ENCODE data around the gene CACNA1I.
A peak's percentile ranks its signal among the peaks of the same experiment; 100 is the strongest.

The CACNA1I gene

GRCh38 chr22:39631381-39632286, 61.1 kb downstream of the CACNA1I start (continued):
- TF ChIP-seq ZSCAN16 (tag by site-specific recombination; IDR thresholded peaks at IDR 0.05): no peak
- no peak for TF ChIP-seq ZFP41 (tag by site-specific recombination; IDR thresholded peaks at IDR 0.05; ENCODE audit: borderline replicate concordance)
- no peak for TF ChIP-seq IKZF3 (tag by site-specific recombination; IDR thresholded peaks at IDR 0.05)
- TF ChIP-seq ZNF473 (tag by site-specific recombination; IDR thresholded peaks at IDR 0.05): no peak
- TF ChIP-seq SCRT2 (tag by site-specific recombination; IDR thresholded peaks at IDR 0.05): no peak
- TF ChIP-seq ZNF23 (tag by site-specific recombination; IDR thresholded peaks at IDR 0.05; ENCODE audit: borderline replicate concordance): no peak

GRCh38 chr22:39634530-39635405, 64.2 kb downstream of the CACNA1I start:
- Histone ChIP-seq H3K4me3 (ENCODE audit: low read depth, low read length) (no peak overlapping the region), H3K9me3 (ENCODE audit: control insufficient read depth, insufficient read depth, low read depth, low read length) (no peaks in the 10 kb centered on the region; the same call in 1 of the 2 replicates), H3K4me1 (ENCODE audit: control insufficient read depth, insufficient read depth, low read length) (peaks cover 7% of the 10 kb centered on the region), H3K27ac (ENCODE audit: extremely low read depth, low read depth, low read length) (no peak overlapping the region), H3K36me3 (ENCODE audit: control insufficient read depth in 2 of 2, insufficient read depth in 1 of 2, low read length in 2 of 2) (no peaks in the 10 kb centered on the region)
- ChIA-PET CTCF (interaction anchor here (0.5 to 1.3 kb wide), 8 partner anchors 11 to 390 kb away, joined by 3 to 5 read pairs (median 3); no protein-coding TSS in a partner anchor), POLR2A (interaction anchor here (1.0 kb wide), 1 partner anchor 409 kb away, joined by 3 read pairs; no protein-coding TSS in a partner anchor)
- TF ChIP-seq ZNF776 (tag by site-specific recombination; IDR thresholded peaks at IDR 0.05; ENCODE audit: borderline replicate concordance) (no peak), ZXDB (tag by site-specific recombination; IDR thresholded peaks at IDR 0.05) (0 out of 2 replicates have a peak, but pooled peaks have one; percentile 27), ZBTB1 (tag by site-specific recombination; IDR thresholded peaks at IDR 0.05) (no peak), ZEB2 (tag by site-specific recombination; IDR thresholded peaks at IDR 0.05) (0 out of 2 replicates have a peak, but pooled peaks have one; percentile 40), ZNF785 (tag by site-specific recombination; IDR thresholded peaks at IDR 0.05) (no peak), ZNF664 (tag by site-specific recombination; IDR thresholded peaks at IDR 0.05) (no peak), ZNF548 (tag by site-specific recombination; IDR thresholded peaks at IDR 0.05) (no peak), ZNF10 (tag by site-specific recombination; IDR thresholded peaks at IDR 0.05) (no peak), ZNF146 (tag by site-specific recombination; IDR thresholded peaks at IDR 0.05) (no peak), ZNF324 (tag by site-specific recombination; IDR thresholded peaks at IDR 0.05) (no peak), ZNF621 (tag by site-specific recombination; IDR thresholded peaks at IDR 0.05) (no peak), TRIM28 (IDR thresholded peaks at IDR 0.05; ENCODE audit: borderline replicate concordance, low read length) (peak; percentile 54; the same call in 1 of the 2 replicates), ZFP69B (tag by site-specific recombination; IDR thresholded peaks at IDR 0.05) (no peak), KLF17 (tag by site-specific recombination; IDR thresholded peaks at IDR 0.05) (peak; percentile 77), ZNF48 (tag by site-specific recombination; IDR thresholded peaks at IDR 0.05) (no peak), ZNF501 (tag by site-specific recombination; IDR thresholded peaks at IDR 0.05) (no peak), ZNF660 (tag by site-specific recombination; IDR thresholded peaks at IDR 0.05) (peak; percentile 89), ZNF2 (tag by site-specific recombination; IDR thresholded peaks at IDR 0.05) (peak; percentile 27; the same call in 1 of the 2 replicates), ZNF223 (tag by site-specific recombination; IDR thresholded peaks at IDR 0.05) (no peak), ZNF629 (tag by site-specific recombination; IDR thresholded peaks at IDR 0.05) (peak; percentile 44), PATZ1 (tag by site-specific recombination; IDR thresholded peaks at IDR 0.05) (peak; percentile 59), SCRT1 (tag by site-specific recombination; IDR thresholded peaks at IDR 0.05; ENCODE audit: borderline replicate concordance) (no peak), MYNN (tag by site-specific recombination; IDR thresholded peaks at IDR 0.05; ENCODE audit: borderline replicate concordance) (0 out of 2 replicates have a peak, but pooled peaks have one; percentile 63), ZNF610 (tag by site-specific recombination; IDR thresholded peaks at IDR 0.05; ENCODE audit: borderline replicate concordance) (no peak)

Data from HEK293 (cell line).